ENCODE results near the gene ABO.

Gene ABO

DNA sequence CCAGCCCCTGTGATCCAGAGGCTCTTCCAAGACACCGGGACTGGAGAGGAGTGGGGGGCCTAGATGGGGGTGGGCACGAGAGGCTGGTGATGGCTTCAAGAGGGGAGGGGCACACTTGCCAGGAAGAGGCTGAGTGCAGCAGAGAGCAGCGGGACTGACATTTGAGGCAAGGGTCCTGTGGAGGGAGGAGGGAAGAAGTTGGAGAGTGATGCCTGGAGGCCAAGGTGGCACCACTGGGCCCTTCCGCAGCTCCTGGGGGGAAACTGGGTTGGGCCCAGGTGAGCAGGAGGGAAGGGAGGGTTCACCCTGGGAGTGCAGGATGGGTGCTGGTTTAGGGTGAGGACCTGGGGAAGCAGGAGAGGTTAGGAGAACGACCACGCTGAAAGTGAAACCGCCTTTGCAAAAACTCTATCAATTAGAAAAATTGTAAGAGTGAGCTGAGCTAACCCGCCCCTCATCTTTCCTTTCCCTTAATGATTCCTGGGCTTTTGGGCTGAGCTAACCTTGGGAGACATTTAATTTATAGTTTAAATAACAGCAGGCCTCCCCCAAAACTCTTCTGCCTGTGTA lies 26.2 kb downstream of the ABO start:
- no peak overlapping the region for H3K4me3 ChIP-seq (ENCODE audit: low read depth, low read length)
- TF ChIP-seq, protein P1, sequence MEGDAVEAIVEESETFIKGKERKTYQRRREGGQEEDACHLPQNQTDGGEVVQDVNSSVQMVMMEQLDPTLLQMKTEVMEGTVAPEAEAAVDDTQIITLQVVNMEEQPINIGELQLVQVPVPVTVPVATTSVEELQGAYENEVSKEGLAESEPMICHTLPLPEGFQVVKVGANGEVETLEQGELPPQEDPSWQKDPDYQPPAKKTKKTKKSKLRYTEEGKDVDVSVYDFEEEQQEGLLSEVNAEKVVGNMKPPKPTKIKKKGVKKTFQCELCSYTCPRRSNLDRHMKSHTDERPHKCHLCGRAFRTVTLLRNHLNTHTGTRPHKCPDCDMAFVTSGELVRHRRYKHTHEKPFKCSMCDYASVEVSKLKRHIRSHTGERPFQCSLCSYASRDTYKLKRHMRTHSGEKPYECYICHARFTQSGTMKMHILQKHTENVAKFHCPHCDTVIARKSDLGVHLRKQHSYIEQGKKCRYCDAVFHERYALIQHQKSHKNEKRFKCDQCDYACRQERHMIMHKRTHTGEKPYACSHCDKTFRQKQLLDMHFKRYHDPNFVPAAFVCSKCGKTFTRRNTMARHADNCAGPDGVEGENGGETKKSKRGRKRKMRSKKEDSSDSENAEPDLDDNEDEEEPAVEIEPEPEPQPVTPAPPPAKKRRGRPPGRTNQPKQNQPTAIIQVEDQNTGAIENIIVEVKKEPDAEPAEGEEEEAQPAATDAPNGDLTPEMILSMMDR (IDR thresholded peaks at IDR 0.05; ENCODE audit: low read depth, low read length), result no peak

DNA sequence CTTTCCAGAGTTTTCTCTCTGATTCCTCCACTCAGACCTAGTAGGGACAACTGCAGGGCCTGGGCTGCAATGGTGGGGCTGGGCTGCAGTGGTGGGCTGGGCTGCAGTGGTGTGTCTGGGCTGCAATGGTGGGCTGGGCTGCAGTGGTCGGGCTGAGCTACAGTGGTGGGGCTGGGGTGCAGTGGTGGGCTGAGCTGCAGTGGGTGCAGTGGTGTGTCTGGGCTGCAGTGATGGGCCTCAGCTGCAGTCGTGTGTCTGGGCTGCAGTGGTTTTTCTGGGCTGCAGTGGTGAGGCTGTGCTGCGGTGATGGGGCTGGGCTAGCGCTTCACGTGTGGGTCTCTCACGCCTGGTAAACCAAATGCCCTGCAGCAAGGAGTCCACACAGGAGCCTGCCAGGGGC lies 27.4 kb downstream of the ABO start:
- TF ChIP-seq, protein P1 (IDR thresholded peaks at IDR 0.05; ENCODE audit: low read depth, low read length), result no peak
- no peak overlapping the region for H3K4me3 ChIP-seq (ENCODE audit: low read depth, low read length)

DNA sequence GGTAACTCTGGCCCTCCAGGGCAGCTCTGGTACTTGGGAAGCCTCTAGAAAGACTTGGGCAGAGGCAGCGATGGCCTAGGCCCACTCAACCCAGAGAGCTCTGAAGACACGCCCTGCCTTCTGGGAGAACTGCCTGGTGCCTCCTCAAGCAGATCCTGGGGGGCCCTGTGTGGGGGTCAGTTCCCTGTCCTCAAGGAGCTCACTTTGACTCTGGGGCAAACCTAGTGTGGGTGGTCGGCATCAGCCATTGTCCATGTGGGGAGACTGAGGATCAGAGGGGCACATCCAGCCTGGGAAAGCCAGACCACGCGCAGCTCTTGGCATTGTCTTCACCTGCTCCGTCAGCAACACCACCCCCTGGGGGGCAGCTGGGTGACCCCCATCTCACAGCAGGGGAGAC lies 28.0 kb downstream of the ABO start:
- TF ChIP-seq, protein P1 (IDR thresholded peaks at IDR 0.05; ENCODE audit: low read depth, low read length), result no peak
- H3K4me3 ChIP-seq (ENCODE audit: low read depth, low read length), result no peak overlapping the region

DNA sequence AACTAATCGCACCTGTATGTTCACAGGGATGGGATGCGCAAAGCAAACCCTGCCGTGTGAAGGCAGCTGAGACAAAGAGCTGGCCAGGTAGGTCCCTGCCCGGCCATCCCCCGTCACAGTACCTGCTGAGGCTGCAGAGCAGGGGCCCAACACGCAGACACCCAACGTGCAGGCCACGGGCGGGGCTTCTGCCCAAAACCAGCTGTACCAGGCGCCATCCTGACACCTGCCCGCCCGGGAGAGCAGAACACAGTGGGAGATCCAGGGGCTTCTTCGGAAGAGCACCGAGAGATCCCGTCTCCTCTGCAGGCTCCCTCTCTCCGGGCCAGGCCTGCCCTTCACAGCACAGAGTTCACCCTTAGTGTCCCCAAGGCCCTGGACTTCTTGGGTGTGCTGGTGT lies 28.4 kb downstream of the ABO start:
- TF ChIP-seq, protein P1 (IDR thresholded peaks at IDR 0.05; ENCODE audit: low read depth, low read length), result no peak
- no peak overlapping the region for H3K4me3 ChIP-seq (ENCODE audit: low read depth, low read length)

DNA sequence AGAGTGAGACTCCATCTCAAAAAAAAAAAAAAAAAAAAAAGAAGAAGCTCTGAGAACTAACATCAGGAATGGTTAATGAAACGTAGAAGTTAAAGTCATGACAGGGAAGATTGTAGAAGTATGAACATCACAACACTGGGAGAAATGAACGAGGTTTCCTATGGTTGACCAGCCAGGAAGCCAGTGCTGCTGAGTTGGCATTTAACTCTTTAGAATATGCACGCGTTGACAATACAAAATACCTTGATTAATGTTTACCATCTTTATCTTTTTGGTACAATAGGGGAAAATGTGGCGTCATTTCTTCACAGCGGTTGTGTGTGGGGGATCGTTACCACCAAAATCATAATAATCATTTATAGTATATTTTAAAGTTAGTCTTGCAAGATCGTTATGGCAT lies 32.0 kb downstream of the ABO start:
- no peak overlapping the region for H3K4me3 ChIP-seq (ENCODE audit: low read depth, low read length)
- TF ChIP-seq, protein P1 (IDR thresholded peaks at IDR 0.05; ENCODE audit: low read depth, low read length), result no peak

DNA sequence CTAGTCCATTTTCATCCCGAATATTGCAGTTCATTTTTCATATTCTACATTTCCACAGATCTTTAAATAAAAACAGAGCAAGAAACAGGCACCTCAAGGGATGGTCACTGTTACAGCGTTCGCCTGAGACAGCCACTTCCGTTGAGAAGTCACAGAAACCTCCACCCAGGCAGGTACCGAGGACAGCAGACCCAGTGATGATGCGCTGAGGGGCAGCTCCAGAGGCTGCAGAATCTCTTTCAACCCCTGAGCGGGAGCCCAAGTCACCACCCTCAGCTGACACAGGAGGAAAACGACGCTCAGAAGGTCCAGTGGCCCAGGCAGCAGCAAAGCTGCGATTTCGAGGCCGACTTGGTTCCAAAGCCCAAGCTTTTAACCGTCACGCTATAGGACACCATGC lies 32.8 kb downstream of the ABO start:
- H3K4me3 ChIP-seq (ENCODE audit: low read depth, low read length), result no peak overlapping the region
- TF ChIP-seq, protein P1 (IDR thresholded peaks at IDR 0.05; ENCODE audit: low read depth, low read length), result no peak

DNA sequence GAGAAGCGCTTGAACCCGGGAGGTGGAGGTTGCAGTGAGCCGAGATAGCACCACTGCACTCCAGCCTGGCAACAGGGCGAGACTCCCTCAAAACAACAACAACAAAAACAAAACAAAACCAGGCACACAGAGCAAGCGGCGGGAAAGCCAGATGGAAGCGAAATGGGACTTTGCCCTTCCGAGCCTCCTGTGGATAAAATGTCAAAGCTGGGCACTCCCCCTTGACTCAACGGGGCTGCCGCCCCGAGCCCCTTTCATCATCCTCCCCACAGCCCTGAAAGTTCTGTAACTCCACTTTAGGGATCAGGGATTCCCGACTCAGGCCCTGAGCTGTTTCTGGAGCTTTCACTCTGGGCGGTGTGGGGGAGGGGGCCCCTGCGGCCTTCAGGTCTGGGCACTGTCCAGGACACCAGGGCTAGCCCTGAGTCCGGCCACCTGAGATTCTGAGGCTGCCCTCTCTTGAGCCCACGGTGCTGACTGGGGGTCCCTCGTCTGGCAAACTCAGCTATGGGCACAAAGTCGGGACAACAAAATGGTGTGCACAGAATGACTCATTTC lies 35.4 kb downstream of the ABO start:
- no peak overlapping the region for H3K4me3 ChIP-seq (ENCODE audit: low read depth, low read length)

More for the DNA sequence above, 35.4 kb downstream of the ABO start:
- TF ChIP-seq, protein P1 (IDR thresholded peaks at IDR 0.05; ENCODE audit: low read depth, low read length), result no peak

All from WI38 (cell line).